NCI-H2107 treated with DMSO at 0.1 percent for 48 hours (cell line): Measurements from ENCODE around the gene UNK.

ENCODE experiments used
- DNase-seq: peaks from one replicate; lab custom pipeline; 2025; ENCODE audit not compliant: unreplicated experiment; lab: John Stamatoyannopoulos, UW

UNK gene, protein sequence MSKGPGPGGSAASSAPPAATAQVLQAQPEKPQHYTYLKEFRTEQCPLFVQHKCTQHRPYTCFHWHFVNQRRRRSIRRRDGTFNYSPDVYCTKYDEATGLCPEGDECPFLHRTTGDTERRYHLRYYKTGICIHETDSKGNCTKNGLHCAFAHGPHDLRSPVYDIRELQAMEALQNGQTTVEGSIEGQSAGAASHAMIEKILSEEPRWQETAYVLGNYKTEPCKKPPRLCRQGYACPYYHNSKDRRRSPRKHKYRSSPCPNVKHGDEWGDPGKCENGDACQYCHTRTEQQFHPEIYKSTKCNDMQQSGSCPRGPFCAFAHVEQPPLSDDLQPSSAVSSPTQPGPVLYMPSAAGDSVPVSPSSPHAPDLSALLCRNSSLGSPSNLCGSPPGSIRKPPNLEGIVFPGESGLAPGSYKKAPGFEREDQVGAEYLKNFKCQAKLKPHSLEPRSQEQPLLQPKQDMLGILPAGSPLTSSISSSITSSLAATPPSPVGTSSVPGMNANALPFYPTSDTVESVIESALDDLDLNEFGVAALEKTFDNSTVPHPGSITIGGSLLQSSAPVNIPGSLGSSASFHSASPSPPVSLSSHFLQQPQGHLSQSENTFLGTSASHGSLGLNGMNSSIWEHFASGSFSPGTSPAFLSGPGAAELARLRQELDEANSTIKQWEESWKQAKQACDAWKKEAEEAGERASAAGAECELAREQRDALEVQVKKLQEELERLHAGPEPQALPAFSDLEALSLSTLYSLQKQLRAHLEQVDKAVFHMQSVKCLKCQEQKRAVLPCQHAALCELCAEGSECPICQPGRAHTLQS

DNA sequence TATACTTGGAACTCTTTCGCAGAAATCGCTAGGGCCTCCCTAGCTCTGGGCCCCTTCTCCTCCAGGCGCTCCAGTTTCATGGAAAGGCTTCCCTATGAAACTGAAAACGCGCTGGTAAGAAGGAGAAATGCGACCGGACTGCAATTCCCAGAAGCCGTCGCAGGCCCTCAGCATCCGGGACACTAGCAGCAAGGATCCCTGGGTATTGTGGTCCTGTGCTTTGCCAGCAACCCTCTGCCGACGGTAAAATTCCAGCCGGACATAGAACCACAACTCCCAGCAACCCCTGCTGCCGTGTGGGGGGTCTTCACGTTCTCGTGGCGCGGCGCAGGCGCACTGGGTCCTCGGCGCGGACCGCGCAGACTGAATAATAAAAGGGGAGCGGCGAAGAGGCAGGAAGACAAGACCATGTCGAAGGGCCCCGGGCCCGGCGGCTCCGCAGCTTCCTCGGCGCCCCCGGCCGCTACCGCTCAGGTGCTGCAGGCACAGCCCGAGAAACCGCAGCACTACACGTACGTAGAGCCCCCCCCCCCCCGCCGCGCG is at the start of gene UNK:
Gene UNK (plus strand): TSS at position 334 of the 543 bp plus-strand sequence. CDS start 75 bp downstream, at position 409.
- DNase-seq: peak; percentile 93

DNA sequence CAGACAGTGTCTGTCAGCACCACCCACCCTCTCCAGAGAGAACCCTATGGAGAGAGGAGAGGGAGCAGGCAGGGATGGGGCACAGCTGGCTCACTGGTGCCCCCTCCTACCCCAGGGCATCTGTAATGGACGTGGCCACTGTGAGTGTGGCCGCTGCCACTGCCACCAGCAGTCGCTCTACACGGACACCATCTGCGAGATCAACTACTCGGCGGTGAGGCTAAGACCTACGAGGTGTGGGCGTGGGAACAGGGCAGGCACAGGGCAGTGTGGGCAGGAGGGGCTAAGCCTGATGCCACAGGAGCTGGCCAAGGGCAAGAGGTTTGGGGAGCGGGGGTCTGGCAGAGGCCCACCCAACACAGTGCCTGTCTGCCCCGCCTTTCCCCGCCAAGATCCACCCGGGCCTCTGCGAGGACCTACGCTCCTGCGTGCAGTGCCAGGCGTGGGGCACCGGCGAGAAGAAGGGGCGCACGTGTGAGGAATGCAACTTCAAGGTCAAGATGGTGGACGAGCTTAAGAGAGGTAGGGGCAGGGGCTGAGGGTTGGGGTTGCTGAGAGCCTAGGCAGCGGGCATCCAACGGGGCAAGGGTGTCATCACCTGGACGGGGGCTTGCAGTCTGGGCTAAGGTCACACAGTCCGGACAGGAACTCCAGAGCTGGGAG is 48.3 kb upstream of the UNK start:
- DNase-seq: no peak

DNA sequence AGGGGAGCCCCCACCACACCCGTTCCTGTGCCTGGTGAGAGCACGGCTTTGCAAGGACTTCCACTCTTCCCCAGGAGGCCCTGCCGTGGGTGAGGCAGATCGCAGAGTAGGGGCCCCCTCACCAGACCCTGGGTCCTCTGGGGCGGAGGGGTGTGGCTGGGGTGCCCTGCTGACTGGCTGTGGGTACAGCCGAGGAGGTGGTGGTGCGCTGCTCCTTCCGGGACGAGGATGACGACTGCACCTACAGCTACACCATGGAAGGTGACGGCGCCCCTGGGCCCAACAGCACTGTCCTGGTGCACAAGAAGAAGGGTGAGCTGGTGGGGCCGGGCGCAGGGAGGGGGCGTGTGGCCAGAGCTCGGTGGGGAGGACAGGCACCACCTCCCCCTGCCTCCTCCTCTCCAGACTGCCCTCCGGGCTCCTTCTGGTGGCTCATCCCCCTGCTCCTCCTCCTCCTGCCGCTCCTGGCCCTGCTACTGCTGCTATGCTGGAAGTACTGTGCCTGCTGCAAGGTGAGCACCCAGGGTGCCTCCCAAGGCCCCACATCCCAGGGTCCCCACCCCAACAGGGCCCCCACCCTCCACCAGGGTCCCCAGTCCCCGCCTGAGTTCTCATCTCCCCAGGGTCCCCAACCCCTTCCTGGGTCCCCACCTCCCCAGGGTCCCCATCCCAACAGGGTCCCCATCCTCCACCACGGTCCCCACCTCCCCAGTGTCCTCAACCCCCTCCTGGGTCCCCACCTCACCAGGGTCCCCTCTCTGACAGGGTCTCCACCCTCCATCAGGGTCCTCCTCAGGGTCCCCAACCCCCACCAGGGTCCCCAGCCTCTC is 47.3 kb upstream of the UNK start:
- DNase-seq: no peak

DNA sequence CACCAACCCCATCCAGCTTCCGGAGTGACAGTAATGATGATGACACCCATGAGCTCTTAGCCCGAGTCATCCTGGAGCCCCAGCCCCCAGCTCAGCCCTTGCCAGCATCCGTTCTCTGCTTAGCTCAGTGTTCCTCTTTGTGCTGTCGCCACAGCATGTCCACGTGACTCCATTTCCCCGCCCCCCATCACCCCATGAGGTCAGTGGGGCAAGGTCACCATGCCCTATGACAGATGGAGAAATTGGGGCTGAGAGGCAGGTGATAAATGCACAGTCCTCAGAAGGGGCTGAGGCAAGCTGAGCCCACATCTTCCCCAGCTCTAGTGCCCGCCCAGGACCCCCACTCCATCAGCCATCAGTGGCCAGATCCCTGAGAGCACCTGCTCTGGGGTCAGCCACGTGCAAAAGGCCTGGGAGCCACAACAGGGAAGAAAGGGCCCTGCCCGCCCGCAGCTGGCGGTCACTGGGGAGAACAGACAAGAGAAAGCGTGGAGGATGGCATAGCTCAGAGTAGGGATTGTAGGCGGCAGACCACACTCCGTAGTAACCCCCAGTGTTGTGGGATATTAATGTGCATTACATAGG is 46.3 kb upstream of the UNK start:
- DNase-seq: no peak

- no peak for DNase-seq
Observed at GRCh38 chr17:75739174-75739573, 45.4 kb upstream of the UNK start.

DNA sequence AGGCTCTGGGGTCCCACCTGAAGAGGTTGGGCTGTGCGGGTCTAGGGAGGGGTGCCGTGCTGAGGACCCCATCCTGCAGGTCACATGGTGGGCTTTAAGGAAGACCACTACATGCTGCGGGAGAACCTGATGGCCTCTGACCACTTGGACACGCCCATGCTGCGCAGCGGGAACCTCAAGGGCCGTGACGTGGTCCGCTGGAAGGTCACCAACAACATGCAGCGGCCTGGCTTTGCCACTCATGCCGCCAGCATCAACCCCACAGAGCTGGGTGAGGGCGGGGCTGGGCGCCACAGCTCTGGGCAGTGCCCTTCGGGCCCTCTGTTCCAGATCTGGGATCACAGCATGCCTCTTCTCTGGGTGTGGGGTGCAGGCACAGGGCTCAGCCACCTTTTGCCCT is 44.8 kb upstream of the UNK start:
- no peak for DNase-seq

GRCh38 chr17:75740215-75740614 is 44.4 kb upstream of the UNK start:
- DNase-seq: no peak

DNA sequence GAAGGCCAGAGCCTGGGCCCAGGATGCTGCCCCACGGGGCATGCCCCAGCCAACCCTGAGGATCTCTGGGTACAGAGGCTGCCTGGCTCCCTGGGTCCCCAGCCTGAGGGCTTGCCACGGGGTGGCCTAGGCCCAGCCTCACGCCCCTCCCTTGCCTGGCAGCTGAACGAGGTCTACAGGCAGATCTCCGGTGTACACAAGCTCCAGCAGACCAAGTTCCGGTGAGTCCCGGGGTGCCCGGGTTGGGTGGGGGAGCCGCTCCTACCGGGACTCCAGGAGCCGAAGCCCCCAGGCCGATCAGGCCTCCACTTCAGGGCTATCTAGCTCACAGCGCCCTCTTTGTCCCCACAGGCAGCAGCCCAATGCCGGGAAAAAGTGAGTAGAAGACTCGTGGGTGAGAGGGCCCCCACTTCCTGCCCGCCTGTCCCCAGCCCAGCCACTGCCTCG is 44.0 kb upstream of the UNK start:
- DNase-seq: no peak

DNA sequence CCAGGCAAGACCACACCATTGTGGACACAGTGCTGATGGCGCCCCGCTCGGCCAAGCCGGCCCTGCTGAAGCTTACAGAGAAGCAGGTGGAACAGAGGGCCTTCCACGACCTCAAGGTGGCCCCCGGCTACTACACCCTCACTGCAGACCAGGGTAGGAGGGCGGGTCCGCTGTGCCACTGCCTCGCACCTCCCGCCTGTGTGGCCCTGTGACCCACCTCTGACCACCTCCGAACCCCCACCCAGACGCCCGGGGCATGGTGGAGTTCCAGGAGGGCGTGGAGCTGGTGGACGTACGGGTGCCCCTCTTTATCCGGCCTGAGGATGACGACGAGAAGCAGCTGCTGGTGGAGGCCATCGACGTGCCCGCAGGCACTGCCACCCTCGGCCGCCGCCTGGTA is 42.3 kb upstream of the UNK start:
- no peak for DNase-seq

- no peak for DNase-seq
Observed at GRCh38 chr17:75743625-75744206, 40.9 kb upstream of the UNK start.

DNA sequence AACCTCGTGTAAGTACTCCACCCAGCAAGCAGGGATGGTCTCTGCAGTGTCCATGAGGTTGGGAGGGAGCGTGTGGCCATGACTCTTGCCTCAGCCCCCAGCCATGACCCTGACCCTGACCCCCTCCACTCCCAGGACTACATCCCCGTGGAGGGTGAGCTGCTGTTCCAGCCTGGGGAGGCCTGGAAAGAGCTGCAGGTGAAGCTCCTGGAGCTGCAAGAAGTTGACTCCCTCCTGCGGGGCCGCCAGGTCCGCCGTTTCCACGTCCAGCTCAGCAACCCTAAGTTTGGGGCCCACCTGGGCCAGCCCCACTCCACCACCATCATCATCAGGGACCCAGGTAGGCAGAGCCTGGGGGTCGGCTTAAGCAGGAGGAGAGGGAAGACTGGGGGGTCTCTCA is 35.9 kb upstream of the UNK start:
- DNase-seq: no peak

GRCh38 chr17:75749545-75750389 is 34.8 kb upstream of the UNK start:
- DNase-seq: peak; percentile 15

DNA sequence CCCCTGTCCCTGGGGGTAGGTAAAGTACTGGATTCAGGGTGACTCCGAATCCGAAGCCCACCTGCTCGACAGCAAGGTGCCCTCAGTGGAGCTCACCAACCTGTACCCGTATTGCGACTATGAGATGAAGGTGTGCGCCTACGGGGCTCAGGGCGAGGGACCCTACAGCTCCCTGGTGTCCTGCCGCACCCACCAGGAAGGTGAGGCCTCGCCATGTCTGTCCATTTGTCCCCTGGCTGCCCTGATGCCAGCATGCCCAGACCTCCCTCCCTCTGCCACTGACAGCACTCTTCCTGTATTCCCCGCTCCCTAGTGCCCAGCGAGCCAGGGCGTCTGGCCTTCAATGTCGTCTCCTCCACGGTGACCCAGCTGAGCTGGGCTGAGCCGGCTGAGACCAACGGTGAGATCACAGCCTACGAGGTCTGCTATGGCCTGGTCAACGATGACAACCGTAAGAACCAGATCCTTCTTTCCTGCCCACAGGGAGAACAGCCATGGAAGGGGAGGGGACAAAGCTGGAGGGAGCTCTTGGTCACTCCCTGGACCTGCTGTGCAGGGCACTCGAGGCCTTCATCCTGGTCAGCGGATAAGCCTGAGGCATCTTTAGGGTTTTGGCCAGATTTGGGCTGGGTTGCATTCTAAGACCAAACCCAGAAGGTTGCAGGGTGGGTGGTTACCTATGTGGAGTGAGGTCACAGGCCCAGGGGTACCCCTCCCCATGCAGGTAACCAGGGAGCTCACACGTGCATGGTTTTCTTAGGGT is 33.8 kb upstream of the UNK start:
- no peak for DNase-seq

- no peak for DNase-seq
Observed at GRCh38 chr17:75751676-75752404, 32.8 kb upstream of the UNK start.

GRCh38 chr17:75752405-75752709 is 32.2 kb upstream of the UNK start:
- no peak for DNase-seq

DNA sequence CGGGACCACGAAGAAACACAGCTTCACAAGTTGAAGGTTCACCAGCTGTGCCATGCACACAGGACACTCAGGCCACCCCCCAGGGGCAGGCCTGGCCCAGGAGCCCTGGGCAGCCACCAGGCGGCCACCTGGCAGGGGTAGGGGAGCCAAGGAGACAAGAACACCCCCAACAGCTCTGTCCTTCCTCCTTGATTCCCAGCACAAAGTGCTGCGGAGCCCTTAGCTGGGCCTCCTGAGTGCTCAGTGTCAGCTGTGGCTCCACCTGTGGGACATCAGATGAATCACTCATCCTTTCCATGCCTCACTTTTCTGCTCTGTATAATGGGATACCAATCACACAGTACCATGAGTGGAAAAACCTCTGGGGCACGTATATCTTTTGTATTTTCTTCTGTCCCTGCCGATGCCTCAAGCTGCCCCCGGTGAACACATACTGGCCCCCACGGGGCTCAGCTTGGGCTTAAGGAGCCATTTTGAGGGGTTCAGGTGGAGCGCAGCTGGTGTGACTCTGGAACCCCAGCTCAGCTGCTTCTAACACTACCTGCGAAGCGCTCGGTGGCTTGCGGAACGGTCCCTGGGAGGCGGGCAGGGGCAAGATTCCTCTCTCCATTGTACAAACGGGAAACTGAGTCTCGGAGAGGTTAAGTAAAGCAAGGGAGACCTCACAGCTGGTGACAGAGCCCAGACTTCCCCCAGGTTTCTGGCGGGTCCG is 31.6 kb upstream of the UNK start:
- no peak for DNase-seq
